A673 (cell line): ENCODE measurements around the gene BLVRA.
"Not testable (repeated sequence)": the region's sequence is repeated elsewhere in the genome, so short reads cannot be mapped to it uniquely, and the experiment has no call there.

Source experiments
- CTCF ChIP-seq: fragments of 300-800, 200-600 bp; sonication (generic); conservative IDR thresholded peaks from 2 replicates; pipeline ENCODE4 v1.5.1; 2017; ENCODE audit warnings: low read depth, mild to moderate bottlenecking, antibody characterized with exemption, low read length, moderate library complexity, mixed read lengths
- EZH2 ChIP-seq: fragments of 200-600 bp; sonication (generic); IDR thresholded peaks from 2 replicates; pipeline ENCODE4 v1.6.1; 2017; ENCODE audit warnings: borderline replicate concordance, low read depth, mild to moderate bottlenecking, mixed read lengths, antibody characterized with exemption, low read length; ENCODE audit not compliant: poor library complexity, severe bottlenecking

DNA sequence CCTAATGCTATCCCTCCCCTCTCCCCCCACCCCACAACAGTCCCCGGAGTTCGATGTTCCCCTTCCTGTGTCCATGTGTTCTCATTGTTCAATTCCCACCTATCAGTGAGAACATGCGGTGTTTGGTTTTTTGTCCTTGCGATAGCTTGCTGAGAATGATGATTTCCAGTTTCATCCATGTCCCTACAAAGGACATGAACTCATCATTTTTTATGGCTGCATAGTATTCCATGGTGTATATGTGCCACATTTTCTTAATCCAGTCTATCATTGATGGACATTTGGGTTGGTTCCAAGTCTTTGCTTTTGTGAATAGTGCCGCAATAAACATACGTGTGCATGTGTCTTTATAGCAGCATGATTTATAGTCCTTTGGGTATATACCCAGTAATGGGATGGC is 14.8 kb downstream of the BLVRA start:
- TF ChIP-seq CTCF, EZH2: not testable (repeated sequence)
